HepG2 (cell line): Measurements from ENCODE around the gene ARPC1B. TPM values are rescaled to one million over a fixed set of nuclear protein-coding genes. Genes with fewer than 3 reads are reported as not detected.

Source experiments
- BCL6 ChIP-seq: IDR thresholded peaks from 2 replicates; pipeline ENCODE4 v1.6.1; 2016; ENCODE audit warnings: missing genetic modification reagents, missing compliant biosample characterization
- CENPT ChIP-seq: sonication (generic); formaldehyde crosslinking; IDR thresholded peaks from 2 replicates; pipeline ENCODE4 v1.8.0; 2022; ENCODE audit warnings: low read depth, mild to moderate bottlenecking, moderate library complexity, missing genetic modification reagents
- GFI1 ChIP-seq: sonication (generic); formaldehyde crosslinking; IDR thresholded peaks from 2 replicates; pipeline ENCODE4 v1.5.0; 2020; ENCODE audit warnings: missing genetic modification reagents, mild to moderate bottlenecking, borderline replicate concordance
- HNRNPL ChIP-seq: fragments of 200-400 bp; formaldehyde crosslinking; IDR thresholded peaks from 2 replicates; pipeline ENCODE4 v1.6.1; 2017; ENCODE audit warnings: mild to moderate bottlenecking, low read depth, low read length
- IKZF1 ChIP-seq: fragments of 450-650 bp; IDR thresholded peaks from 2 replicates; pipeline ENCODE4 v1.7.1; 2016
- KLF16 ChIP-seq, 2 experiments: sonication (generic) in 1 of 2; formaldehyde crosslinking in 1 of 2; IDR thresholded peaks; 2 replicates each; pipeline versions ENCODE4 v1.6.1 to v1.8.0; 2016 to 2023; ENCODE audit warnings: missing genetic modification reagents in 2 of 2, missing compliant biosample characterization in 1 of 2
- MTA3 ChIP-seq: sonication (generic); formaldehyde crosslinking; IDR thresholded peaks from 2 replicates; pipeline ENCODE4 v1.4.0; 2020; ENCODE audit warnings: missing genetic modification reagents
- XRCC5 ChIP-seq: fragments of 200-400 bp; formaldehyde crosslinking; optimal IDR thresholded peaks from 2 replicates; pipeline ENCODE3; 2017; ENCODE audit warnings: mild to moderate bottlenecking, low read length
- ZIK1 ChIP-seq: sonication (generic); formaldehyde crosslinking; IDR thresholded peaks from 2 replicates; pipeline ENCODE4 v1.5.0; 2020; ENCODE audit warnings: mild to moderate bottlenecking, low read depth, missing genetic modification reagents, borderline replicate concordance
- ZSCAN29 ChIP-seq: sonication (generic); formaldehyde crosslinking; conservative IDR thresholded peaks from 2 replicates; pipeline ENCODE4 v1.4.0; 2020; ENCODE audit warnings: mild to moderate bottlenecking, missing genetic modification reagents
- polyA plus RNA-seq, 8 experiments: library from polyadenylated mRNA; depleted of rRNA in 3 of 8; stranded (reverse) in 7 of 8; unstranded in 1 of 8; fragments of >200 nt; fragmentation: Illumina TruSeq in 4 of 8; extraction: Trizol in 4 of 8; gene quantifications; 2 replicates each; pipeline versions ENCODE4 v1.2.1 to v1.2.3, GENCODE V29; 2011 to 2016; ENCODE audit warnings: low read depth in 4 of 8, missing spikeins in 1 of 8, mixed read lengths in 1 of 8; ENCODE audit not compliant: insufficient read depth in 1 of 8
- total RNA-seq, 5 experiments: library from RNA; depleted of rRNA; stranded (reverse); fragments of >200 nt; fragmentation: Illumina TruSeq; extraction: Trizol; gene quantifications; 2 replicates each; pipeline ENCODE4 v1.2.3, GENCODE V29; 2016; ENCODE audit warnings: low read depth in 1 of 5
- TF ChIP-seq, protein P1 (sequence below): sonication (generic); formaldehyde crosslinking; IDR thresholded peaks from one replicate; pipeline ENCODE4 v1.5.1; 2020; ENCODE audit warnings: mild to moderate bottlenecking, missing genetic modification reagents; ENCODE audit errors: not compliant biosample characterization
- TF ChIP-seq, protein P2 (sequence below): sonication (generic); formaldehyde crosslinking; IDR thresholded peaks from 2 replicates; pipeline ENCODE4 v1.4.0; 2020; ENCODE audit warnings: missing genetic modification reagents
- TF ChIP-seq, protein P3 (sequence below): sonication (generic); formaldehyde crosslinking; IDR thresholded peaks from 2 replicates; pipeline ENCODE4 v1.4.0; 2020; ENCODE audit warnings: missing genetic modification reagents
- TF ChIP-seq, protein P4 (sequence below): IDR thresholded peaks from 2 replicates; pipeline ENCODE4 v1.6.1; 2016; ENCODE audit warnings: low read depth, borderline replicate concordance

ARPC1B gene
- total and polyA plus RNA-seq, 2 of the 13 experiments (the other 11 are each of a cell fraction or from before 2014, with no cell fraction given), result 72.9 to 89.1 TPM

DNA sequence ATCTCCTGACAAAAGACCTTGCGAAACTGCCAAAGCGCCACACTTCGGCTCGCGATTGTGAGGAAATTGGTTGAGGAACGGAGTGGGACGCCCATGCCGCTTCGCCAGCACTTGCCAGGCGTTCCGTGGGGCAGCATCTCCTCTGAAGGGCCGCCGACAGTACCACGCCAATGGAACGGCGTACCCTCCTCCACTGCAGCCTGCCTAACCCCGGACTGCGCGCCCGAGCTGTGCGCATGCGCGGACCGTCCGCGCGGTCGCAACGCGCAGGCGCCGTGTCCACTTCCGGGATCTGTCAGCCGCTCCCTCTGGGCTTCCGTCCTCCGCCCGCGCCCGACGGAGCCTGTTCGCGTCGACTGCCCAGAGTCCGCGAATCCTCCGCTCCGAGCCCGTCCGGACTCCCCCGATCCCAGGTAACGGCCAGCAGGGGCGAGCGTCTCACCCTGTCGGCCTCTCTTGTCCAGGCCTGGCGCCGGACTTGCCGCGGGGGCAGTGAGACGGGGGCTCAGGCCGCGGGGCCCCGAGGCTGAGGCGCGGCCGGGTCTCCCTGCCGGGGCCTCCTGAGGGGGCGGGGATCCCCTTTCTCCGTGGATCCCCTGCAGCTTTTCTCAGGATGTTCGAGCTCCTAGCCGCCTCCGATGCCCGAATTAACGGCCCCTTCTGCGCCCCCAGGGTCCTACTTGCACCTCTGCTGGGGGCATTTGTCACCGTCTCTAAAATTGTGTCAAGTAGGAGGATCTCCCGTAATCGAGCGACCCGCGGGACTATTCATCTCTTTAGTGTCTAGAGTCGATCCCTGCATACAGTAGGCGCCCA, 48.7 kb upstream of the ARPC1B start, which contains the start of gene ARPC1A (continued):
- TF ChIP-seq, protein P1, sequence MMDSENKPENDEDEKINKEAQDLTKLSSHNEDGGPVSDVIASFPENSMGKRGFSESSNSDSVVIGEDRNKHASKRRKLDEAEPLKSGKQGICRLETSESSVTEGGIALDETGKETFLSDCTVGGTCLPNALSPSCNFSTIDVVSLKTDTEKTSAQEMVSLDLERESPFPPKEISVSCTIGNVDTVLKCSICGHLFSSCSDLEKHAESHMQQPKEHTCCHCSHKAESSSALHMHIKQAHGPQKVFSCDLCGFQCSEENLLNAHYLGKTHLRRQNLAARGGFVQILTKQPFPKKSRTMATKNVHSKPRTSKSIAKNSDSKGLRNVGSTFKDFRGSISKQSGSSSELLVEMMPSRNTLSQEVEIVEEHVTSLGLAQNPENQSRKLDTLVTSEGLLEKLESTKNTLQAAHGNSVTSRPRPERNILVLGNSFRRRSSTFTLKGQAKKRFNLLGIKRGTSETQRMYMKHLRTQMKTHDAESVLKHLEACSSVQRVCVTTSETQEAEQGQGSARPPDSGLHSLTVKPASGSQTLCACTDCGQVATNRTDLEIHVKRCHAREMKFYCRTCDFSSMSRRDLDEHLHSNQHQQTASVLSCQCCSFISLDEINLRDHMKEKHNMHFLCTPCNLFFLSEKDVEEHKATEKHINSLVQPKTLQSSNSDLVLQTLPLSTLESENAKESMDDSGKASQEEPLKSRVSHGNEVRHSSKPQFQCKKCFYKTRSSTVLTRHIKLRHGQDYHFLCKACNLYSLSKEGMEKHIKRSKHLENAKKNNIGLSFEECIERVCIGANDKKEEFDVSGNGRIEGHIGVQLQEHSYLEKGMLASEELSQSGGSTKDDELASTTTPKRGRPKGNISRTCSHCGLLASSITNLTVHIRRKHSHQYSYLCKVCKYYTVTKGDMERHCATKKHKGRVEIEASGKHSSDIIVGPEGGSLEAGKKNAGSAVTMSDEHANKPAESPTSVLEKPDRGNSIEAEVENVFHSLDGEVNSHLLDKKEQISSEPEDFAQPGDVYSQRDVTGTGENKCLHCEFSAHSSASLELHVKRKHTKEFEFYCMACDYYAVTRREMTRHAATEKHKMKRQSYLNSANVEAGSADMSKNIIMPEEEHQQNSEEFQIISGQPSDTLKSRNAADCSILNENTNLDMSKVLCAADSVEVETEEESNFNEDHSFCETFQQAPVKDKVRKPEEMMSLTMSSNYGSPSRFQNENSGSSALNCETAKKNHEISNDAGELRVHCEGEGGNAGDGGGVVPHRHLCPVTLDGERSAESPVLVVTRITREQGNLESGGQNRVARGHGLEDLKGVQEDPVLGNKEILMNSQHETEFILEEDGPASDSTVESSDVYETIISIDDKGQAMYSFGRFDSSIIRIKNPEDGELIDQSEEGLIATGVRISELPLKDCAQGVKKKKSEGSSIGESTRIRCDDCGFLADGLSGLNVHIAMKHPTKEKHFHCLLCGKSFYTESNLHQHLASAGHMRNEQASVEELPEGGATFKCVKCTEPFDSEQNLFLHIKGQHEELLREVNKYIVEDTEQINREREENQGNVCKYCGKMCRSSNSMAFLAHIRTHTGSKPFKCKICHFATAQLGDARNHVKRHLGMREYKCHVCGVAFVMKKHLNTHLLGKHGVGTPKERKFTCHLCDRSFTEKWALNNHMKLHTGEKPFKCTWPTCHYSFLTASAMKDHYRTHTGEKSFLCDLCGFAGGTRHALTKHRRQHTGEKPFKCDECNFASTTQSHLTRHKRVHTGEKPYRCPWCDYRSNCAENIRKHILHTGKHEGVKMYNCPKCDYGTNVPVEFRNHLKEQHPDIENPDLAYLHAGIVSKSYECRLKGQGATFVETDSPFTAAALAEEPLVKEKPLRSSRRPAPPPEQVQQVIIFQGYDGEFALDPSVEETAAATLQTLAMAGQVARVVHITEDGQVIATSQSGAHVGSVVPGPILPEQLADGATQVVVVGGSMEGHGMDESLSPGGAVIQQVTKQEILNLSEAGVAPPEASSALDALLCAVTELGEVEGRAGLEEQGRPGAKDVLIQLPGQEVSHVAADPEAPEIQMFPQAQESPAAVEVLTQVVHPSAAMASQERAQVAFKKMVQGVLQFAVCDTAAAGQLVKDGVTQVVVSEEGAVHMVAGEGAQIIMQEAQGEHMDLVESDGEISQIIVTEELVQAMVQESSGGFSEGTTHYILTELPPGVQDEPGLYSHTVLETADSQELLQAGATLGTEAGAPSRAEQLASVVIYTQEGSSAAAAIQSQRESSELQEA (CRISPR knock-in tag), result peak; percentile 91
- TF ChIP-seq, protein P2, sequence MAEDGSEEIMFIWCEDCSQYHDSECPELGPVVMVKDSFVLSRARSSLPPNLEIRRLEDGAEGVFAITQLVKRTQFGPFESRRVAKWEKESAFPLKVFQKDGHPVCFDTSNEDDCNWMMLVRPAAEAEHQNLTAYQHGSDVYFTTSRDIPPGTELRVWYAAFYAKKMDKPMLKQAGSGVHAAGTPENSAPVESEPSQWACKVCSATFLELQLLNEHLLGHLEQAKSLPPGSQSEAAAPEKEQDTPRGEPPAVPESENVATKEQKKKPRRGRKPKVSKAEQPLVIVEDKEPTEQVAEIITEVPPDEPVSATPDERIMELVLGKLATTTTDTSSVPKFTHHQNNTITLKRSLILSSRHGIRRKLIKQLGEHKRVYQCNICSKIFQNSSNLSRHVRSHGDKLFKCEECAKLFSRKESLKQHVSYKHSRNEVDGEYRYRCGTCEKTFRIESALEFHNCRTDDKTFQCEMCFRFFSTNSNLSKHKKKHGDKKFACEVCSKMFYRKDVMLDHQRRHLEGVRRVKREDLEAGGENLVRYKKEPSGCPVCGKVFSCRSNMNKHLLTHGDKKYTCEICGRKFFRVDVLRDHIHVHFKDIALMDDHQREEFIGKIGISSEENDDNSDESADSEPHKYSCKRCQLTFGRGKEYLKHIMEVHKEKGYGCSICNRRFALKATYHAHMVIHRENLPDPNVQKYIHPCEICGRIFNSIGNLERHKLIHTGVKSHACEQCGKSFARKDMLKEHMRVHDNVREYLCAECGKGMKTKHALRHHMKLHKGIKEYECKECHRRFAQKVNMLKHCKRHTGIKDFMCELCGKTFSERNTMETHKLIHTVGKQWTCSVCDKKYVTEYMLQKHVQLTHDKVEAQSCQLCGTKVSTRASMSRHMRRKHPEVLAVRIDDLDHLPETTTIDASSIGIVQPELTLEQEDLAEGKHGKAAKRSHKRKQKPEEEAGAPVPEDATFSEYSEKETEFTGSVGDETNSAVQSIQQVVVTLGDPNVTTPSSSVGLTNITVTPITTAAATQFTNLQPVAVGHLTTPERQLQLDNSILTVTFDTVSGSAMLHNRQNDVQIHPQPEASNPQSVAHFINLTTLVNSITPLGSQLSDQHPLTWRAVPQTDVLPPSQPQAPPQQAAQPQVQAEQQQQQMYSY (CRISPR knock-in tag), result peak; percentile 79
- peak; percentile 64; the same call in 1 of the 2 replicates for TF ChIP-seq BCL6
- TF ChIP-seq, protein P3, sequence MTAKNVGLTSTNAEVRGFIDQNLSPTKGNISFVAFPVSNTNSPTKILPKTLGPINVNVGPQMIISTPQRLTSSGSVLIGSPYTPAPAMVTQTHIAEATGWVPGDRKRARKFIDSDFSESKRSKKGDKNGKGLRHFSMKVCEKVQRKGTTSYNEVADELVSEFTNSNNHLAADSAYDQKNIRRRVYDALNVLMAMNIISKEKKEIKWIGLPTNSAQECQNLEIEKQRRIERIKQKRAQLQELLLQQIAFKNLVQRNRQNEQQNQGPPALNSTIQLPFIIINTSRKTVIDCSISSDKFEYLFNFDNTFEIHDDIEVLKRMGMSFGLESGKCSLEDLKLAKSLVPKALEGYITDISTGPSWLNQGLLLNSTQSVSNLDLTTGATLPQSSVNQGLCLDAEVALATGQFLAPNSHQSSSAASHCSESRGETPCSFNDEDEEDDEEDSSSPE, result peak; percentile 91
- peak; percentile 89 for TF ChIP-seq XRCC5
- no peak for TF ChIP-seq MTA3 (CRISPR knock-in tag)
- no peak for TF ChIP-seq CENPT (CRISPR knock-in tag)
- no peak for TF ChIP-seq IKZF1
- TF ChIP-seq ZIK1 (CRISPR knock-in tag), result peak; percentile 91; the same call in 1 of the 2 replicates
- TF ChIP-seq KLF16 (CRISPR knock-in tag; IDR thresholded peaks at IDR 0.05), result peak in 1 of 2 experiments; percentile 89; a peak in 2 of 4 replicates
- peak; percentile 78; the same call in 1 of the 2 replicates for TF ChIP-seq GFI1 (CRISPR knock-in tag)
- TF ChIP-seq HNRNPL, result no peak
- TF ChIP-seq, protein P4, sequence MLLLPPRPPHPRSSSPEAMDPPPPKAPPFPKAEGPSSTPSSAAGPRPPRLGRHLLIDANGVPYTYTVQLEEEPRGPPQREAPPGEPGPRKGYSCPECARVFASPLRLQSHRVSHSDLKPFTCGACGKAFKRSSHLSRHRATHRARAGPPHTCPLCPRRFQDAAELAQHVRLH (CRISPR knock-in tag), result peak; percentile 88; the same call in 1 of the 2 replicates
- peak; percentile 68; the same call in 1 of the 2 replicates for TF ChIP-seq ZSCAN29 (CRISPR knock-in tag)
